ENCODE results near the gene FKBP3. TPM values are rescaled to one million over a fixed set of nuclear protein-coding genes. Genes with fewer than 3 reads are reported as not detected.

Gene FKBP3
- total and polyA plus RNA-seq, 2 donors (not counting 1 experiment from before 2014, with no cell fraction given), result 18.5 to 58.7 TPM

GRCh38 chr14:45070215-45070614 is 64.1 kb downstream of the FKBP3 start:
- H3K27me3 ChIP-seq (replicated peaks in 1 of 4; ENCODE audit: control extremely low read depth in 1 of 4, control insufficient read depth in 3 of 4, insufficient read depth in 4 of 4, low read length in 3 of 4), result no peaks in the 10 kb centered on the region
- ChIA-PET POLR2A (no interaction called here), CTCF (no interaction called here)
- H4K20me1 ChIP-seq (ENCODE audit: control insufficient read depth, insufficient read depth, low read length, poor library complexity, severe bottlenecking), result no peaks in the 10 kb centered on the region
- H3K9me3 Mint-ChIP-seq (ENCODE audit: insufficient read depth), result no peaks in the 10 kb centered on the region
- ATAC-seq (ENCODE audit: low read depth) (no peak), DNase-seq (no peak)
- H3K4me1 ChIP-seq (ENCODE audit: control insufficient read depth in 2 of 2, insufficient read depth in 2 of 2, low read length in 2 of 2), result no peaks in the 10 kb centered on the region
- TF ChIP-seq CTCF (IDR thresholded peaks at IDR 0.05) (no peak), EZH2 (IDR thresholded peaks at IDR 0.05; ENCODE audit: borderline replicate concordance, insufficient read depth, low read depth, low read length, poor library complexity, severe bottlenecking) (no peak)
- H3K4me2 ChIP-seq (replicated peaks; ENCODE audit: low read depth, low read length, poor library complexity, severe bottlenecking), result no peak overlapping the region
- H3K79me2 ChIP-seq (ENCODE audit: control insufficient read depth, insufficient read depth, low read length), result no peaks in the 10 kb centered on the region
- intact Hi-C loops (cut with micrococcal nuclease), result no loop called here
- no peaks in the 10 kb centered on the region for H3K9me3 ChIP-seq (ENCODE audit: control extremely low read depth in 1 of 3, control insufficient read depth in 2 of 3, insufficient read depth in 1 of 3, low read length in 2 of 3)
- H3K27ac Mint-ChIP-seq, result no peak overlapping the region
- no peak overlapping the region for H2AFZ ChIP-seq (ENCODE audit: insufficient read depth, low read depth, low read length, poor library complexity, severe bottlenecking)
- no peaks in the 10 kb centered on the region for H3K4me1 Mint-ChIP-seq
- H3K36me3 ChIP-seq (replicated peaks in 1 of 2; ENCODE audit: control extremely low read depth in 1 of 2, control insufficient read depth in 1 of 2, extremely low read depth in 1 of 2, insufficient read depth in 2 of 2, low read length in 1 of 2), result peaks cover 2 to 6% of the 10 kb centered on the region in 2 experiments
- WGBS (ENCODE audit: insufficient coverage), result no CpG with 5 or more reads among the region's 1 CpG
- no peak overlapping the region for H3K9ac ChIP-seq (ENCODE audit: low read length)
- no peak overlapping the region for H3K27ac ChIP-seq (ENCODE audit: low read length in 2 of 2)
- no peaks in the 10 kb centered on the region for H3K27me3 Mint-ChIP-seq
- H3K4me3 ChIP-seq (ENCODE audit: control extremely low read depth in 1 of 5, extremely low read depth in 1 of 5, insufficient read depth in 1 of 5, low read depth in 2 of 5, low read length in 4 of 5), result no peak overlapping the region
- H3K4me3 Mint-ChIP-seq, result no peak overlapping the region

DNA sequence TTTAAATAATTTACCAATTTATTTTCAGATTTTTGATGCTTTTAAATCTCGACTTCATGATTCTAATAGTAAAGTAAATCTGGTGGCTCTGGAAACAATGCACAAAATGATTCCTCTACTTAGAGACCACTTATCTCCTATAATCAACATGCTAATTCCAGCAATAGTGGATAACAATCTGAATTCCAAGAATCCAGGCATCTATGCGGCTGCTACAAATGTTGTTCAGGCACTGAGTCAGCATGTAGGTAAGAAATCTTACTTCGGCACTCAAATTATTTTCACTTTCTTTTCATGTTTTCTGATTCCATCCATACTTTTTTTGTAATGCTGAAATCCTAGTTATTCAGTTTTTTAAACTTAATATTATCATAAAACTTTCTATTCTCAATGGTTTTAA is 65.9 kb downstream of the FKBP3 start:
- peaks cover 2 to 3% of the 10 kb centered on the region in 2 experiments for H3K36me3 ChIP-seq (replicated peaks in 1 of 2; ENCODE audit: control extremely low read depth in 1 of 2, control insufficient read depth in 1 of 2, extremely low read depth in 1 of 2, insufficient read depth in 2 of 2, low read length in 1 of 2)
- H3K27me3 ChIP-seq (replicated peaks in 1 of 4; ENCODE audit: control extremely low read depth in 1 of 4, control insufficient read depth in 3 of 4, insufficient read depth in 4 of 4, low read length in 3 of 4), result no peaks in the 10 kb centered on the region
- ATAC-seq (ENCODE audit: low read depth) (no peak), DNase-seq (no peak)
- POLR2A ChIA-PET, result no interaction called here
- Mint-ChIP-seq H3K4me1 (no peaks in the 10 kb centered on the region), H3K4me3 (no peak overlapping the region), H3K27me3 (no peaks in the 10 kb centered on the region), H3K27ac (no peak overlapping the region), H3K9me3 (ENCODE audit: insufficient read depth) (no peaks in the 10 kb centered on the region)
- H3K4me1 ChIP-seq (ENCODE audit: control insufficient read depth in 2 of 2, insufficient read depth in 2 of 2, low read length in 2 of 2), result no peaks in the 10 kb centered on the region
- no peak overlapping the region for H3K4me3 ChIP-seq (ENCODE audit: control extremely low read depth in 1 of 5, extremely low read depth in 1 of 5, insufficient read depth in 1 of 5, low read depth in 2 of 5, low read length in 4 of 5)
- no CpG with 5 or more reads among the region's 3 CpGs for WGBS (ENCODE audit: insufficient coverage)
- no peaks in the 10 kb centered on the region for H3K9me3 ChIP-seq (ENCODE audit: control extremely low read depth in 1 of 3, control insufficient read depth in 2 of 3, insufficient read depth in 1 of 3, low read length in 2 of 3)
- no peak overlapping the region for H2AFZ ChIP-seq (ENCODE audit: insufficient read depth, low read depth, low read length, poor library complexity, severe bottlenecking)
- H3K79me2 ChIP-seq (ENCODE audit: control insufficient read depth, insufficient read depth, low read length), result no peaks in the 10 kb centered on the region
- CTCF ChIA-PET, result no interaction called here
- no peaks in the 10 kb centered on the region for H4K20me1 ChIP-seq (ENCODE audit: control insufficient read depth, insufficient read depth, low read length, poor library complexity, severe bottlenecking)
- TF ChIP-seq EZH2 (IDR thresholded peaks at IDR 0.05; ENCODE audit: borderline replicate concordance, insufficient read depth, low read depth, low read length, poor library complexity, severe bottlenecking) (no peak), CTCF (IDR thresholded peaks at IDR 0.05) (no peak)
- H3K9ac ChIP-seq (ENCODE audit: low read length), result no peak overlapping the region
- H3K27ac ChIP-seq (ENCODE audit: low read length in 2 of 2), result no peak overlapping the region
- intact Hi-C loops (cut with micrococcal nuclease), result no loop called here
- H3K4me2 ChIP-seq (replicated peaks; ENCODE audit: low read depth, low read length, poor library complexity, severe bottlenecking), result no peak overlapping the region
